Measurements from ENCODE around the gene DLD.
"Not testable (repeated sequence)": the region's sequence is repeated elsewhere in the genome, so short reads cannot be mapped to it uniquely, and the experiment has no call there.

Gene DLD

DNA sequence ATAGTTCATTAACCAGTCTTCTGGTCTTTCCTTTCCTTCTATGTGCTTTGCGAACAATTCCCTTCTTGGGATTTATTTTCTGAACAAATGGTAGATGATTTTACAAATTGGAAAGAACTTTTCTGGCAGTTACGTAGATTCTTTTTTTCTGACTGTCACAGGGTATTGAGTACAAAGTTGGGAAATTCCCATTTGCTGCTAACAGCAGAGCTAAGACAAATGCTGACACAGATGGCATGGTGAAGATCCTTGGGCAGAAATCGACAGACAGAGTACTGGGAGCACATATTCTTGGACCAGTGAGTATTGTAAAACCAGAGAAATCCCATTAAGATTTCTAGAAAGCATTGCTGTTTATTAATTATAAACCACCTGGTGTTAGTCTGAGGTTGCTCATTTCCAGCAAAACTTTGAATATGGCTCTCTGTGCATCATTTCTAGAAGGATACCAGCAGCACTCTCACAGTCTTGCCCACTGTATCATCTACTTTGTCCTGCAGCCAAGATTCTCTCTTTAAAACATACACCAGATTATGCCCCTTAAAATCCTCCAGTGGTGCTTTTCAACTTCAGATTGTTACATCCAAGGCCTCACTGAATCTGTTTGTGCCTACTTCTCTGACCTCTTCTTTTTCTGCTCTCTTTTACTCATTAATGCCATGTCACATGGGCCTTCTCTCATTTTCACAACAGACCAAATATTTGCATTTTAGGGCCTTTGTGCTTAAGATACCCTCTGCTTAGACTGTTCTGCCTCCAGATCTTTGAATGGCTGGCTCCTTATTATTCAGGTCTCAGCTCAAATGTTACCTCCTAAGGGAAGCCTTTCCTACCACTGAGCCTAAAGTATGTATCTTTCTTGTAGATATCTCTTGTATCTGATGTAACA, 27.0 kb downstream of the DLD start:
- no peak for FAIRE-seq

DNA sequence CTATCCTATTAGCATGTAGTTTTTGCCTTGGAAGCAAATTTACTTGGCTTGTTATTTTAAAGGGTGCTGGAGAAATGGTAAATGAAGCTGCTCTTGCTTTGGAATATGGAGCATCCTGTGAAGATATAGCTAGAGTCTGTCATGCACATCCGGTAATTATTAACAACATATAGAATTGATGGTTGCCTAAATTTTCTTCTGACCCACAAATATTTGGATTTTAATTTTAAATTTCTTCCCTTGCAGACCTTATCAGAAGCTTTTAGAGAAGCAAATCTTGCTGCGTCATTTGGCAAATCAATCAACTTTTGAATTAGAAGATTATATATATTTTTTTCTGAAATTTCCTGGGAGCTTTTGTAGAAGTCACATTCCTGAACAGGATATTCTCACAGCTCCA, 28.0 kb downstream of the DLD start:
- no peak for FAIRE-seq

DNA sequence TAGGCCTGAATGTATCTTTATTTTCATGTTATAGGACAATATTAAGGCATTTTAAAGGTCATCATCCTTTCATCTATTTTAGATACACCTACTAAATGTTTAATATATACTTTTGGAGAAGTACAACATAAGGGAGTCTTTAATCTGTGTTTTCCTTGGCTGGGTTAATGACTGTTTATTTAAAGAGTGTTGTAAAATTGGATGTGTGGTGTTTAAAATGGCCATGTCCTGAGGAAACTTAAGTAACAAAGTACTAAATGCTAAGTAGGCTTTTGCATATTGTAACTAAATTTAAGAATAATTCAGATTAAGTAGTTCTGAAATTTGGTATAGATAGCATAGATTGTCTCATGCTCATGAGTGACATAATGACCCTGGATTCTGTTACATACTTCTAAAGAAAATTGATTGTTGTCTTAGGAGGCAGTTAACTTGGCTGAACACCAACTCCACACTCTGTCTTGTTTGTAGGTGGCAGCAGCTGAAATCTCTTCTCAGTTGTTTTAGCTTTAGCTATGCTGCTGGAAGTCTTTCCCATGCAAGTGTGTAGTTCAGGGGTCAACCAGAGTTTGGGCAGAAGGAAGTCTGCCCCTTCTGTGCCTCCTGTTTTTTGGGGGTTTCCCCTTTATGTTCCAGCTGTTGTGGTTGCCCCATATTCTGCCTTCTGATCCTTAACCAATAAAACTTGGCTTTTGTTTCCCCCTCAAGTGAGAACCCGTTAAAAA, 29.2 kb downstream of the DLD start:
- FAIRE-seq: no peak

GRCh38 chr7:107921826-107922225, 30.8 kb downstream of the DLD start:
- not testable (repeated sequence) for FAIRE-seq

DNA sequence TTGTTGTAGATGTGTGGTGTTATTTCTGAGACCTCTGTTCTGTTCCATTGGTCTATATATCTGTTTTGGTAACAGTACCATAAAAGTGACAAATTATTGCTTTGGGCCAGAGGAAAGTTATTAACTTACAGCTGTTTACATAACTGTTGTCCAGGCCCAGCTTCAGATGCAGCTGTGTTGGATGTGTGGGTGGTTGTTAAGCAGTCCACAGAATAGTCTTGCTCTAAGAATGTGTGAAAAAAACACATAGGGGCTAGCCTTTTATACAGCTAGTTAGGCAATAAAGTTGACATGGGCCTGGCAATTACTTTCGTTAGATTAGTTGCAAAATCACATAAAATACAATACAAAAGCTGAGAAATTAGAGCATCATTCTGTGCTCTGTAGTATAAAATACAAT, 31.9 kb downstream of the DLD start:
- FAIRE-seq: peak; percentile 71

- FAIRE-seq: no peak
Observed at GRCh38 chr7:107924841-107925504, 34.0 kb downstream of the DLD start.

- FAIRE-seq: no peak
Observed at GRCh38 chr7:107926481-107926880, 35.5 kb downstream of the DLD start.

DNA sequence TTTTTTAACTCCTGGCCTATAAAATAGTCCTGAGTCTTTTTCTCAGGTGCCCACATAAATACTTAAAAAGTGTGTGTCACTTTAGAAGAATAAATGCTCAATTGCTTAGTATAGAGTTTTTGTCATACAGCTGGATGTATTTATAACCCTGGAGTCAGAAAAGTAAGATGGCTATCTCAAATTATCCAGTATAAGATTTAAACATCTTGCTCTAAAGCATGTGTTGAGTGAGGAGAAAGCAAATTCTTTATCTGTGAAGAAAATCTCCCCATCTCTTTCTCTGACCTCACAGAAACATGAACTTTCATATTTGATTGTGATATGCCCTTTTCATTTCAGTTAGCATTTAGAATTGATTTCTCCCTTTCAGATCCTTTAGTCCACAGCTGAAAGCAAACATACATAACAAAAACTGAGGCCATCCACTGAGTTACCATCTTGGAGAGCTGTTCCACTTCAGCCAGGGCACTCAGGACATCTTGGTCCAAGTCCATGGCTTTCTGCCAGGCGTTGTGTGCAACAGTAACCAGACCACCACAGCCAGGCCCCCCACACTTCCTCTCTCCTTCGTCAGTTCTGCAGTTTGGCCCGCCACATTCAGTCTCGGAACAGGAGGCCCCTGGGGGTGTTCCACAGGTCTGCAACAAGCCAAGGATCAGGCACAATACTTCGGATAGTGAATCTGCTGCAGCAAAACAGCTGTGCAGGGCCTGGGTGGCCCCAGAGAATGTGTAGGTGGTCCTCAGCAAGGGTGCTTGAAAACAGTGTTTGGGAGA, 40.9 kb downstream of the DLD start:
- FAIRE-seq: no peak

GRCh38 chr7:107932805-107933204, 41.8 kb downstream of the DLD start:
- FAIRE-seq: no peak

DNA sequence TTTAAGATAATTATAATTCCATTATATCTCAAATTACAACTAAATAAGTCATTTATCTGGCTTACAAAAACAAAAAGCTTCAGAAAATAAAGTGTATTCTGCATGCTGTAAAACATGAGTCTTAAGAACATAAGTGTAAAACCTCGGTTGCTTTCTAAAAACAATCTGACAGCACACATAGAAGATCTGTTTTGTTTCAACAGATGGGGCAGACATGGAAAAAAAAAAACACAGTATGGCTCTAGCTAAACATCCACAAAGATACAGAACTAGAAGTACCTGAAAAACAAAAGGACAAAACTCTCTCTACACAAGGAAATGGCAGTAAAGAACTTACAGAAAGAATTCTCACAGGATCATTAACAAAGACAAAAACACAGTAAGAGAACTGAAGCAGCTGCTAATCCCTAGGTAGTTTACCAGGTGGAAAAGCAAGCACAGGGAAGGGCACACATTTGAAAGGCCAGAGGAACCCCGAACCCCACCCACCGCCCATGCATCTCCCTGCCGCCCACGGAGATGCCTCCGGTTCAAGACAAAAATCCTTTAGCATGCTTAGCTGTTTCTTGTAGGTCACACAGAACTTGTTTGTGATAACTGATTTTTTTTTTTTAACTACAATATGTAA, 42.5 kb downstream of the DLD start:
- peak; percentile 94 for FAIRE-seq

- no peak for FAIRE-seq
Observed at GRCh38 chr7:107934991-107935770, 44.2 kb downstream of the DLD start.

GRCh38 chr7:107936312-107936711, 45.3 kb downstream of the DLD start:
- no peak for FAIRE-seq

DNA sequence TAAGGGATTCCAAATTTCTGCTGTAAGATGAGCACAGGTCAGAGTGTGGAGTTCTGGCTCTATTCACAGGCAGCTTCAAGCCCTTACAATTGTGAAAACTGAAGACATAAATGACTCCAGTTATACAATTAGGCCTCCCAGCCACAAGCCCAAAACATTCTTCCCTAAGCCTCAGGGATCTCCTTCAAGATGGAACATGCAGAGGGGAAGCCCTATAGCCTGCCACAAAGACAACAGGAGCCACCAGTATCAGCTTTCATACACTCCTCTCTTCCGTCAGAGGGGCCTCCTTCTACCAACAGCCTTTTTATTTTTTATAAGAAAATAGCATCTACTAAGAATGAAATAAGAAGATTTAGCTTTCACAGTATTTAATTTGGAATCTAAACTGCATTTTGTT, 46.5 kb downstream of the DLD start:
- no peak for FAIRE-seq

DNA sequence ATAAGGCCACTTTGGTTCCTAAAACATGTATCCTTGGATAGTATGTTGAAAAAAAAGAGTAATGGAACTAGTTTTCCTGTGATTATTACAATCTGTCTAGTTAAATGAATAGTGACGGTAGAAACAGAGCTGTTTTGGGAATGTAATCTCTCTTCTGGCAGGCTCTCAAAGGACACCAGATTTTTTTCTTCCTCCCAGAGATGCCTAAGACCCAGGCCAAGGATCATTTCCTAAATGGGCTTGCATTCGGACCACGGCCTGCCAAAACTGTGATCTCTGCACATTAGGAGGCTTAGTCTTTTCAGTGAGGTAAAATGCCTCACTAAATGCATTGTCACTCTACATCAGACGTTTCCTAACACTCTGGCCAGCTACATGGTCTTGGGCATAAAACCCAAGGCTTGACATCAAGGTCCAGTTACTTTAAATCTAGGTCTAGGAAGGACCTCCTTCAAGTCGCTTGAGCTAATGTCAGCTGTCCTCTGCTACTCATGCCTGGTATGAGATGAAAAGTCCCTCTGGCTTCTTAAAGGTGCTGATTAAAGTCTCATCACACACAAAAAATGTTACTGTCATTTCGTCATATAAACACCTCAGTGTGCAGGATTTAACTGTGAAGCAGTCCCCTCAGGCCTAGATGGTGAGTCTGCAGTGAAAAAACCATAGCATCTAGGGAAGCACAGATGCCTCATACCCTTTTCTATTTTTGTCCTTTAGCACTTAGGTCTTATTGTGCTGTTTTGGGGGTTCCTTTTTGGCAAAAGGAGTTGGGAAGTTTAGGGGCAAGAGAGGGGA, 47.7 kb downstream of the DLD start:
- no peak for FAIRE-seq

GRCh38 chr7:107939573-107940489, 48.8 kb downstream of the DLD start:
- FAIRE-seq: no peak

- no peak for FAIRE-seq
Observed at GRCh38 chr7:107940951-107941350, 50.0 kb downstream of the DLD start.

GRCh38 chr7:107943018-107943417, 52.0 kb downstream of the DLD start:
- FAIRE-seq: no peak

GRCh38 chr7:107944411-107945169, 53.6 kb downstream of the DLD start:
- FAIRE-seq: no peak

DNA sequence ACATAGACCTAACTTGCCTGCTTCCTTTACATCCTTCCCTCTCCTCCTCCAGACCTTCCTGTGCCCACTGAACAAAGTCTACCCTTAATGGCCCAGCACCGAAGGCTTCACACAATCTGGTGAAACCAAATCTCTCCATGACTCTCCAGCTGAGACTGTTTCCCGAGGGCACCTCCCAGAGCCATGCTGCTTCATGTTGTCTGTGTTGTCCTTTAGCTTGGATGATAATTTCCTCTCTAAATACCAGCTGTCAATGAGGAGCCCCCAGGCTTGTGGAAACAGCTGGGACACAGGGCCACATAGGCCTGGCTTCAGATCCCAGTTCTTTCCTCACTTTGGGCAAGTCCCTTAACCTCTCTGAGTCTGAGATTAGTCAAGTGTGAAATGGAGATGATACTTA, 54.3 kb downstream of the DLD start:
- FAIRE-seq: no peak

Data from endometrium (tissue), 2 donors.